H9 (cell line): ENCODE measurements around the gene IL20. TPM values are rescaled to one million over a fixed set of nuclear protein-coding genes. Genes with fewer than 3 reads are reported as not detected.

Source experiments
- DNase-seq: peaks from one replicate; pipeline ENCODE4 v3.0.0-alpha.2; 2017
- H2AFZ ChIP-seq: one replicate; pipeline ENCODE4 v1.6.1; 2013; ENCODE audit warnings: mild to moderate bottlenecking, low read length, control low read depth, moderate library complexity
- H2AK5ac ChIP-seq: 2 replicates; pipeline ENCODE4 v1.6.1; 2013; ENCODE audit warnings: low read length, control low read depth, mixed read lengths; ENCODE audit not compliant: insufficient read length
- H2BK120ac ChIP-seq: one replicate; pipeline ENCODE4 v1.6.1; 2013; ENCODE audit warnings: low read depth, mild to moderate bottlenecking, low read length, control low read depth, inconsistent platforms; ENCODE audit not compliant: poor library complexity, severe bottlenecking
- H2BK12ac ChIP-seq: 2 replicates; pipeline ENCODE4 v1.6.1; 2013; ENCODE audit warnings: low read length, control low read depth, mixed read lengths, low read depth; ENCODE audit not compliant: insufficient read length
- H2BK15ac ChIP-seq: 2 replicates; pipeline ENCODE4 v1.6.1; 2013; ENCODE audit warnings: low read depth, low read length, control low read depth
- H2BK20ac ChIP-seq: one replicate; pipeline ENCODE4 v1.6.1; 2013; ENCODE audit warnings: low read depth, mild to moderate bottlenecking, low read length, control low read depth, inconsistent platforms; ENCODE audit not compliant: poor library complexity, severe bottlenecking
- H2BK5ac ChIP-seq: 2 replicates; pipeline ENCODE4 v1.6.1; 2013; ENCODE audit warnings: low read length, control low read depth, mixed read lengths; ENCODE audit not compliant: insufficient read length
- H3K14ac ChIP-seq: 2 replicates; pipeline ENCODE4 v1.6.1; 2013; ENCODE audit warnings: low read length, control low read depth; ENCODE audit not compliant: insufficient read depth
- H3K18ac ChIP-seq: 2 replicates; pipeline ENCODE4 v1.6.1; 2013; ENCODE audit warnings: low read depth, mild to moderate bottlenecking, mixed read lengths, low read length, control low read depth; ENCODE audit not compliant: insufficient read length
- H3K23ac ChIP-seq: 2 replicates; pipeline ENCODE4 v1.6.1; 2013; ENCODE audit warnings: low read length, control low read depth, mixed read lengths, low read depth; ENCODE audit not compliant: insufficient read length
- H3K23me2 ChIP-seq: 2 replicates; pipeline ENCODE4 v1.6.1; 2013; ENCODE audit warnings: low read depth, mild to moderate bottlenecking, mixed read lengths, low read length, control low read depth; ENCODE audit not compliant: insufficient read length, poor library complexity, severe bottlenecking
- H3K27ac ChIP-seq: 2 replicates; pipeline ENCODE4 v1.5.1; 2013; ENCODE audit warnings: low read length, control low read depth, mixed read lengths, low read depth; ENCODE audit not compliant: insufficient read length
- H3K27me3 ChIP-seq: 2 replicates; pipeline ENCODE4 v1.6.1; 2013; ENCODE audit warnings: low read length, control low read depth, inconsistent platforms; ENCODE audit not compliant: insufficient read depth
- H3K4ac ChIP-seq: 2 replicates; pipeline ENCODE4 v1.6.1; 2013; ENCODE audit warnings: low read depth, mild to moderate bottlenecking, control low read depth, inconsistent platforms, low read length, moderate library complexity
- H3K4me1 ChIP-seq: 2 replicates; pipeline ENCODE4 v1.6.1; 2013; ENCODE audit warnings: low read length, control low read depth, inconsistent platforms; ENCODE audit not compliant: insufficient read depth
- H3K4me2 ChIP-seq: 2 replicates; pipeline ENCODE4 v1.6.1; 2013; ENCODE audit warnings: low read length, control low read depth, mixed read lengths; ENCODE audit not compliant: insufficient read length, insufficient read depth
- H3K56ac ChIP-seq: 2 replicates; pipeline ENCODE4 v1.6.1; 2013; ENCODE audit warnings: low read depth, mild to moderate bottlenecking, mixed read lengths, low read length, control low read depth; ENCODE audit not compliant: insufficient read length
- H3K79me1 ChIP-seq: 2 replicates; pipeline ENCODE4 v1.6.1; 2013; ENCODE audit warnings: low read depth, mild to moderate bottlenecking, moderate library complexity, low read length, control low read depth, inconsistent platforms; ENCODE audit not compliant: insufficient read depth, poor library complexity, severe bottlenecking
- H3K79me2 ChIP-seq: 2 replicates; pipeline ENCODE4 v1.6.1; 2013; ENCODE audit warnings: low read length, control low read depth, inconsistent platforms; ENCODE audit not compliant: insufficient read depth
- H3K9ac ChIP-seq: 2 replicates; pipeline ENCODE4 v1.6.1; 2013; ENCODE audit warnings: low read length, control low read depth, mixed read lengths; ENCODE audit not compliant: insufficient read length; ENCODE audit errors: extremely low read depth
- H3K9me3 ChIP-seq: one replicate; pipeline ENCODE4 v1.6.1; 2013; ENCODE audit warnings: low read depth, low read length, inconsistent platforms; ENCODE audit not compliant: control insufficient read depth
- H3T11ph ChIP-seq: one replicate; pipeline ENCODE4 v1.6.1; 2013; ENCODE audit warnings: mild to moderate bottlenecking, low read length, control low read depth, inconsistent platforms
- H4K20me1 ChIP-seq: one replicate; pipeline ENCODE4 v1.6.1; 2013; ENCODE audit not compliant: control insufficient read depth, insufficient read length, insufficient read depth
- H4K5ac ChIP-seq: 2 replicates; pipeline ENCODE4 v1.6.1; 2013; ENCODE audit warnings: low read depth, mild to moderate bottlenecking, mixed read lengths, low read length, control low read depth; ENCODE audit not compliant: insufficient read length
- H4K8ac ChIP-seq: replicated peaks from 2 replicates; pipeline ENCODE4 v1.6.1; 2013; ENCODE audit warnings: low read length, control low read depth, mixed read lengths, low read depth; ENCODE audit not compliant: insufficient read length
- H4K91ac ChIP-seq: 2 replicates; pipeline ENCODE4 v1.6.1; 2013; ENCODE audit warnings: low read depth, mild to moderate bottlenecking, moderate library complexity, mixed read lengths, low read length, control low read depth; ENCODE audit not compliant: insufficient read length
- H3K27ac Mint-ChIP-seq, 3 experiments: 2 replicates in 2 of 3; 3 replicates in 1 of 3; pipeline ENCODE4 v1.8.0; 2020 to 2021; ENCODE audit warnings: mixed read lengths in 3 of 3, mild to moderate bottlenecking in 1 of 3, moderate library complexity in 1 of 3
- H3K27me3 Mint-ChIP-seq: 2 replicates; pipeline ENCODE4 v1.8.0; 2021; ENCODE audit warnings: low read depth, mild to moderate bottlenecking, moderate library complexity, mixed read lengths
- H3K36me3 Mint-ChIP-seq, 3 experiments: 2 replicates in 2 of 3; 3 replicates in 1 of 3; pipeline ENCODE4 v1.8.0; 2020 to 2021; ENCODE audit warnings: low read depth in 3 of 3, mixed read lengths in 3 of 3; ENCODE audit not compliant: insufficient read depth in 1 of 3
- H3K4me1 Mint-ChIP-seq, 2 experiments: 2 replicates each; pipeline ENCODE4 v1.8.0; 2020; ENCODE audit warnings: mixed read lengths in 2 of 2
- H3K4me3 Mint-ChIP-seq, 2 experiments: 2 replicates in 1 of 2; 3 replicates in 1 of 2; pipeline ENCODE4 v1.8.0; 2020 to 2021; ENCODE audit warnings: mild to moderate bottlenecking in 2 of 2, mixed read lengths in 2 of 2, moderate library complexity in 1 of 2
- H3K9me3 Mint-ChIP-seq, 2 experiments: 2 replicates in 1 of 2; 3 replicates in 1 of 2; pipeline ENCODE4 v1.8.0; 2020; ENCODE audit warnings: mild to moderate bottlenecking in 2 of 2, mixed read lengths in 2 of 2, moderate library complexity in 1 of 2
- WGBS: extraction: QIAGEN DNeasy Blood & Tissue Kit; methylation state at CpG from one replicate; pipeline ENCODE4 v1.1.7; 2013; ENCODE audit warnings: missing lambda C conversion rate, low lambda C conversion rate, mixed read lengths; ENCODE audit not compliant: insufficient read length; ENCODE audit errors: extremely low coverage; 5-methylcytosine and 5-hydroxymethylcytosine counted together
- total RNA-seq: library from RNA; stranded (reverse); gene quantifications from 2 replicates; pipeline ENCODE4 v1.2.1, GENCODE V29; 2021
- TF ChIP-seq, protein P1 (sequence below): fragments of 200-600 bp; sonication (generic); conservative IDR thresholded peaks from 3 replicates; pipeline ENCODE4 v1.8.0; 2021; ENCODE audit warnings: antibody characterized with exemption, mild to moderate bottlenecking

IL20 gene
- total RNA-seq, 1 experiment from 2014 or later = not detected

DNA sequence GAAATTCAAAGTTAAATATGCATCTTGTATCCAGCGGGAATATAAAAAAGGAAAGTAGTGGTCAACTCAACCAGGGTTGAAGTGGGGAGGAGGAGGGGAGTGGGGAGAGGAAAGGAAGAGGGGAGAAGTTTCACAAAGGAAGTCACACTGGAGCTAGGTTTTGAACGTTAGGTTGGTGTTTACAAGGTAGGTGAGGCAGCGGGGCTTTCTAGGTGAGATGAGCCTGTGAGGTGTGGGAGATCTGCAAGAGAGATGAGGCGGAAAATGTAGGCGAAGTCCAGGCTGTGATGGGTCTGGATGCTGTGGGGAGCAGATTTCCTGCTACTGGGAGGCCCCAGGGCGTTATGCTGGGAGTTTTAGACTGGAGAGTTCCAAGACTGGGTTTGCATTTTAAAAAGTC, 36.1 kb upstream of the IL20 start:
- H3K4me3 Mint-ChIP-seq = no peak overlapping the region
- no peak overlapping the region for H2AFZ ChIP-seq

More for the DNA sequence above, 36.1 kb upstream of the IL20 start:
- DNase-seq = no peak
- Histone ChIP-seq H3T11ph (no peak overlapping the region), H2BK15ac (no peak overlapping the region), H3K9me3 (no peaks in the 10 kb centered on the region), H3K4me1 (no peaks in the 10 kb centered on the region), H2AK5ac (no peak overlapping the region), H4K8ac (no peak overlapping the region), H2BK20ac (no peak overlapping the region), H2BK12ac (no peak overlapping the region), H3K4me2 (no peak overlapping the region), H4K5ac (no peak overlapping the region), H3K23ac (no peak overlapping the region), H3K79me1 (no peaks in the 10 kb centered on the region), H3K56ac (no peak overlapping the region), H3K9ac (no peak overlapping the region), H2BK120ac (no peak overlapping the region), H3K14ac (no peak overlapping the region), H4K91ac (no peak overlapping the region), H2BK5ac (no peak overlapping the region), H3K18ac (no peak overlapping the region), H3K27ac (no peak overlapping the region), H3K79me2 (no peaks in the 10 kb centered on the region), H4K20me1 (no peaks in the 10 kb centered on the region), H3K27me3 (no peaks in the 10 kb centered on the region), H3K23me2 (no peaks in the 10 kb centered on the region), H3K4ac (no peak overlapping the region)
- WGBS = no CpG with 5 or more reads among the region's 6 CpGs
- no peak overlapping the region for H3K27ac Mint-ChIP-seq
- no peaks in the 10 kb centered on the region; the same call in none of the 2 replicates for H3K27me3 Mint-ChIP-seq
- 0 out of 7 replicates have a peak, but pooled peaks cover 0 to 2% (median 0%) of the 10 kb centered on the region in 3 experiments for H3K36me3 Mint-ChIP-seq
- peaks cover 0 to 3% of the 10 kb centered on the region in 2 experiments; a peak in 1 of 4 replicates for H3K4me1 Mint-ChIP-seq
- H3K9me3 Mint-ChIP-seq = no peaks in the 10 kb centered on the region
- TF ChIP-seq, protein P1, sequence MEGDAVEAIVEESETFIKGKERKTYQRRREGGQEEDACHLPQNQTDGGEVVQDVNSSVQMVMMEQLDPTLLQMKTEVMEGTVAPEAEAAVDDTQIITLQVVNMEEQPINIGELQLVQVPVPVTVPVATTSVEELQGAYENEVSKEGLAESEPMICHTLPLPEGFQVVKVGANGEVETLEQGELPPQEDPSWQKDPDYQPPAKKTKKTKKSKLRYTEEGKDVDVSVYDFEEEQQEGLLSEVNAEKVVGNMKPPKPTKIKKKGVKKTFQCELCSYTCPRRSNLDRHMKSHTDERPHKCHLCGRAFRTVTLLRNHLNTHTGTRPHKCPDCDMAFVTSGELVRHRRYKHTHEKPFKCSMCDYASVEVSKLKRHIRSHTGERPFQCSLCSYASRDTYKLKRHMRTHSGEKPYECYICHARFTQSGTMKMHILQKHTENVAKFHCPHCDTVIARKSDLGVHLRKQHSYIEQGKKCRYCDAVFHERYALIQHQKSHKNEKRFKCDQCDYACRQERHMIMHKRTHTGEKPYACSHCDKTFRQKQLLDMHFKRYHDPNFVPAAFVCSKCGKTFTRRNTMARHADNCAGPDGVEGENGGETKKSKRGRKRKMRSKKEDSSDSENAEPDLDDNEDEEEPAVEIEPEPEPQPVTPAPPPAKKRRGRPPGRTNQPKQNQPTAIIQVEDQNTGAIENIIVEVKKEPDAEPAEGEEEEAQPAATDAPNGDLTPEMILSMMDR = no peak
